GM06990 (cell line): ENCODE data around the gene KRT6A.
"Not testable (repeated sequence)": the region's sequence is repeated elsewhere in the genome, so short reads cannot be mapped to it uniquely, and the experiment has no call there.

ENCODE experiments used
- DNase-seq: peaks from one replicate; pipeline ENCODE4 v3.0.0-alpha.2; 2011; ENCODE audit not compliant: insufficient read length; ENCODE audit errors: extremely low read depth
- H3K27me3 ChIP-seq: replicated peaks from 2 replicates; pipeline ENCODE4 v1.6.0; 2011; ENCODE audit warnings: low read length; ENCODE audit not compliant: control insufficient read depth, insufficient read depth
- H3K36me3 ChIP-seq: 2 replicates; pipeline ENCODE4 v1.5.1; 2011; ENCODE audit warnings: low read length; ENCODE audit not compliant: control insufficient read depth, insufficient read depth
- H3K4me3 ChIP-seq: replicated peaks from 2 replicates; pipeline ENCODE4 v1.5.1; 2011; ENCODE audit warnings: low read depth, mild to moderate bottlenecking, control low read depth, low read length
- TF ChIP-seq, protein P1 (sequence below): IDR thresholded peaks from 2 replicates; pipeline ENCODE4 v1.5.1; 2011; ENCODE audit warnings: low read length, control low read depth, mild to moderate bottlenecking, inconsistent platforms; ENCODE audit not compliant: insufficient read depth, poor library complexity, severe bottlenecking

The KRT6A gene

DNA sequence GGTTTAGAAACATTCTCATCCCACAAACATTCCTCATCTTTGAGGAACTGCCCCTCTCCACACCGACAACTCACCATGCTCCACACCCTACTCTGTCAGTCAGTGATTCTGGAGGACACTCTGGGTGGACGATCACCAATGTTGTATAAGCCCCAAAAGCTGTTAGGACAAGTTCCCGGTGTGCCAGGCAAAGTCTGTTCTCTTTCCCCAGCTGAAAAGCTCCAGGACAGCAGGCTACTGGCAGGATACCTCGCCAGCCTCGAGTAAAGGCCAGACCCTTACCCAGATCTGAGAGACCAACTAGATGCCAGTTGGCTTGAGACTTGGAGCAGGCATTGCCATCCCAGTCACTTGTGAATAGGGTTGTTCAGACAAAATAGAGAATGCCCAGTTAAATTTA, 15.2 kb upstream of the KRT6A start:
- H3K27me3 ChIP-seq, result no peaks in the 10 kb centered on the region
- H3K4me3 ChIP-seq, result no peak overlapping the region
- DNase-seq, result no peak
- H3K36me3 ChIP-seq, result no peaks in the 10 kb centered on the region
- TF ChIP-seq, protein P1, sequence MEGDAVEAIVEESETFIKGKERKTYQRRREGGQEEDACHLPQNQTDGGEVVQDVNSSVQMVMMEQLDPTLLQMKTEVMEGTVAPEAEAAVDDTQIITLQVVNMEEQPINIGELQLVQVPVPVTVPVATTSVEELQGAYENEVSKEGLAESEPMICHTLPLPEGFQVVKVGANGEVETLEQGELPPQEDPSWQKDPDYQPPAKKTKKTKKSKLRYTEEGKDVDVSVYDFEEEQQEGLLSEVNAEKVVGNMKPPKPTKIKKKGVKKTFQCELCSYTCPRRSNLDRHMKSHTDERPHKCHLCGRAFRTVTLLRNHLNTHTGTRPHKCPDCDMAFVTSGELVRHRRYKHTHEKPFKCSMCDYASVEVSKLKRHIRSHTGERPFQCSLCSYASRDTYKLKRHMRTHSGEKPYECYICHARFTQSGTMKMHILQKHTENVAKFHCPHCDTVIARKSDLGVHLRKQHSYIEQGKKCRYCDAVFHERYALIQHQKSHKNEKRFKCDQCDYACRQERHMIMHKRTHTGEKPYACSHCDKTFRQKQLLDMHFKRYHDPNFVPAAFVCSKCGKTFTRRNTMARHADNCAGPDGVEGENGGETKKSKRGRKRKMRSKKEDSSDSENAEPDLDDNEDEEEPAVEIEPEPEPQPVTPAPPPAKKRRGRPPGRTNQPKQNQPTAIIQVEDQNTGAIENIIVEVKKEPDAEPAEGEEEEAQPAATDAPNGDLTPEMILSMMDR, result no peak

DNA sequence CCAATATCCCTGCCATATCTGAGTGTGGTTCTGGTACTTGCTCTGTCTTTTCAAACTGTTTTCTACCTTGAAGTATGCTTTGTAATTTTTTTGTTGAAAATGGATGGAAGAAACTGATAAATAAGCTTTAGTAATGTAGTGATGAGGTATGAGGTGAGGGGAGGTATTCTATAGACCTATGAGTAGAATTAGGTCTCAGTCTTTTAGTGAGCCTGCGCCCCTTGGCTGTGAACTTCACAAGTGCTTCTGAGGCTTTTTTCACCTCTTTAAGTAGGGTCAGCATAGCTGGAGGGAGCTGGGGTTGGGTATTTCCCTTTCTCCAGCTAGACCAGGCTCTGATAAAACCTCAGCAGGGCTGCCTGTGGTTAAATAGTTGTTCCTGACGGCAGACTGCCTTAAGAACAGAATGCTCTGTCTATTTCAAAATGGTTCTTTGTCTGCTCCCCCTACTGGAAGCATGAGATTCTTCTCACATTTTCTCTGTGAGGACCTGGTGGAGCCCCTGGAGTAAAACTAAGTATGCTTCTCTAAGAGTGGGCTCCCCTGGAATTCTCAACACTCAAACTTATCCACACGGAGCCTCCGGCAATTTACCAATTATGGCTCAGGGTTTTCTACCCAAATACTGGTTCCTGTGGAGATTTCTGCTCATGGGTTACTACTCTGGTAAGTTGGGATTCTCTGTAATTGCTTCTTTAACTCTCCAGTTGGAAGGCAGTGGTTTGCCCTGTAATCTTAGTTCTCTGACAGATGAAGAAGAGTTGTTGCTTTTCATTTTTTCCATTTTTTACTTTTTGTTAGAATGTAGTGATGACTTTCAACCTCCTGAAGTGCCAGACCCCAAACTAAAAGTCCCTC, 14.0 kb upstream of the KRT6A start:
- Histone ChIP-seq H3K36me3 (no peaks in the 10 kb centered on the region), H3K4me3 (no peak overlapping the region), H3K27me3 (no peaks in the 10 kb centered on the region)
- DNase-seq, result no peak
- TF ChIP-seq, protein P1, result peak; percentile 58

DNA sequence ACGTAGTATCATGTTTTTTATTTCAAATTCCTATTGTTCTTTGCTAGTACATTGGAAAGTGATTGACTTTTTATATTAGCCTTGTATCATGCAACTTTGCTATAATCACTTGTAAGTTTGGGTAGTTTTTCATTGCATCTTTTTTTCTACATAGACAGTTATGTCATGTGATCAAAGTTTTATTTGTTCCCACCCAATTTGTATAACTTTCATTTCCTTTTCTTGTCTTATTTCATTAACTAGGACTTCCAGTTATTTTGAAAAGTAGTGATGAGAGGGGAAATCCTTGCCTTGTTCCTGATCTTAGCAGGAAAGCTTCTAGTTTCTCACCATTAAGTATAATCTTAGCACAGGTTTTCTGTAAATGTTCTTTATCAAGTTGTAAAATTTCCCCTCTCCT, 9.8 kb upstream of the KRT6A start:
- no peak for DNase-seq
- Histone ChIP-seq H3K27me3 (peaks cover 2% of the 10 kb centered on the region; the same call in 1 of the 2 replicates), H3K4me3 (no peak overlapping the region), H3K36me3 (no peaks in the 10 kb centered on the region)
- TF ChIP-seq, protein P1, result no peak

DNA sequence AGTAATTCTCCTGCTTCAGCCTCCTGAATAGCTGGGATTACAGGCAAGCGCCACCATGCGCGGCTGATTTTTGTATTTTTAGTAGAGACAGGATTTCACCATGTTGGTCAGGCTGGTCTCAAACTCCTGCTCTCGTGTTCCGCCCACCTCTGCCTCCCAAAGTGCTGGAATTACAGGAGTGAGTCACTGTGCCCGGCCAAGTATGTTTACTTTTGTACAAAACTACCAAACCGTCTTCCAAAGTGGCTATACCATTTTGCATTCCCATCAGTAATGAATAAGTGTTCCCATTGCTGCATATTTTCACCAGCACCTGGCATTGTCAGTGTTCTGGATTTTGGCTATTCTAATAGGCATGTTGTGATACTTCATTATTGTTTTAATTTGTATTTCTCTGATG, 8.4 kb upstream of the KRT6A start:
- DNase-seq, result no peak
- no peaks in the 10 kb centered on the region for H3K36me3 ChIP-seq
- TF ChIP-seq, protein P1, result no peak
- H3K4me3 ChIP-seq, result no peak overlapping the region
- peaks cover 2% of the 10 kb centered on the region; the same call in 1 of the 2 replicates for H3K27me3 ChIP-seq

DNA sequence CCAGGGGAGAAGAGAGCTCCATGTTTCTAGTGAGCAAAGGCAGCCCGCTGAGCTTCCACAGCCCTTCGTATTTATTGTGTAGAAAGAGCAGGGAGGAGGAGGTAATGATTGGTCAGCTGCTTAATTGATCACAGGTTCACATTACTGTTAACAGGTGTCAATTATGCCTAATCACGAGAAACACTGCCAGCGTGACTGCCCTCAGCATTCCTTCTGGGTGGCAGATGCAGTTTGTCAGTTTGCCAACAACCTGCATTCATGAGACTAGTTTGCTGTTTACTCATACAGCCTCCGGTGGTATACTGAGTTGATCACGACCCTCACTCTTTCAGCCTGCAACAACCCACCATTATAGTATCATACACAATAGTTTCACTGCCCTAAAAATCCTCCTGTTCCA, 7.5 kb upstream of the KRT6A start:
- H3K36me3 ChIP-seq, H3K27me3 ChIP-seq: not testable (repeated sequence)

DNA sequence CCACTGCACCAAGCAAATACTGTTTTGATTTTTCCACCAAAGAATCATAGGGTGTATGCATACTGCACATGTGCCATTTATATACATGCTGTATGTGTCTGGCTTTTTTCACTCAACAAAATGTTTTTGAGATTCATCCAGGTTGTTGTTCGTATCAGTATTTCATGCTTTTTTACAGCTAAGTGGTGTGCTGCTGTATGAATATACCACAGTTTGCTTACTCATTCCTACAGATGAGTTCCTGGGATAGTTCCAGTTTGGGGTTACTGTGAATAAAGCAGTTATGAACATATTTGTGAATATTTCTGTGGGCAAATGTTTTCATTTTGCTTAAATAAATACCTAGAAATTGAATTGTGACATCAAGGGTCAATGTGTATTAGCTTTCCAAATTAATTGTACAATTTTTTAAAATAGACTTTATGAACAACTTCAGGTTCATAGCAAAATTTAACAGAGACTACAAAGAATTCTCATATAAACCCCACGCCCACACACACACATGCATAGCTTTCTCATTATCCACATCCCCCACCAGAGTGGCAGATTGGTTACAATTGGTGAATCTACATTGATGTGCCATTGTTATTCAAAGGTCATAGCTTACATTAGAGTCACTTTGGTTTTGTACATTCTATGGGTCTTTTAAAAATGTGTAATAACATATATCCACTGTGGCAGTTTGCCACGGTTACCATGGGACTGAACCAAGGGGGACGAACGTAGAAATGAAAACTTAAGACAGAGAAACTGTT, 6.9 kb upstream of the KRT6A start:
- DNase-seq, result no peak
- Histone ChIP-seq H3K27me3 (peaks cover 2% of the 10 kb centered on the region; the same call in 1 of the 2 replicates), H3K36me3 (no peaks in the 10 kb centered on the region), H3K4me3 (no peak overlapping the region)
- TF ChIP-seq, protein P1, result no peak

More for the DNA sequence above, 7.5 kb upstream of the KRT6A start:
- DNase-seq, H3K4me3 ChIP-seq: not testable (repeated sequence)
